PC-3 (cell line): ENCODE results near the gene FOXP1. TPM values are rescaled to one million over a fixed set of nuclear protein-coding genes. Genes with fewer than 3 reads are reported as not detected.
A peak's percentile ranks its signal among the peaks of the same experiment; 100 is the strongest.

Source experiments
- ATAC-seq: fragments of 200-7000 bp; cut with Tn5 transposase; 2 replicates; pipeline ENCODE4 v1.9.1; 2020; ENCODE audit warnings: mild to moderate bottlenecking, moderate library complexity
- BruUV-seq: library from RNA; stranded (reverse); fragments of 400-500 nt; replicated peaks from 2 replicates; lab custom pipeline; 2021; lab: Mats Ljungman, UMichigan
- CTCF ChIA-PET: fragments of 300-600 bp; sonication (Branson Sonifier 250); formaldehyde crosslinking; loops from one replicate; lab custom pipeline; 2022; ENCODE audit warnings: antibody characterized with exemption; lab: Charles Lee
- POLR2A ChIA-PET: fragments of 300-600 bp; sonication (Branson Sonifier 250); formaldehyde crosslinking; loops from one replicate; lab custom pipeline; 2022; ENCODE audit warnings: antibody characterized with exemption; ENCODE audit not compliant: unreplicated experiment; lab: Charles Lee
- DNase-seq: peaks from one replicate; pipeline ENCODE4 v3.0.0-alpha.2; 2015
- H2AFZ ChIP-seq: fragments of 300-600 bp; sonication (generic); 2 replicates; pipeline ENCODE4 v1.6.0; 2016; ENCODE audit warnings: antibody characterized with exemption, low read length
- H3F3A ChIP-seq: fragments of 300-600 bp; sonication (generic); one replicate; pipeline ENCODE4 v1.6.0; 2017; ENCODE audit warnings: antibody characterized with exemption, low read length, control low read depth, mild to moderate bottlenecking; ENCODE audit not compliant: unreplicated experiment
- H3K27ac ChIP-seq: fragments of 300-600 bp; sonication (generic); 2 replicates; pipeline ENCODE4 v1.5.1; 2016; ENCODE audit warnings: mild to moderate bottlenecking, low read length
- H3K27me3 ChIP-seq: fragments of 300-600 bp; sonication (generic); 2 replicates; pipeline ENCODE4 v1.6.1; 2016; ENCODE audit warnings: low read length, mixed read lengths
- H3K36me3 ChIP-seq: fragments of 300-600 bp; sonication (generic); 2 replicates; pipeline ENCODE4 v1.6.1; 2016; ENCODE audit warnings: low read depth, mixed run types, low read length, mixed read lengths
- H3K4me1 ChIP-seq: fragments of 300-600 bp; sonication (generic); 2 replicates; pipeline ENCODE4 v1.5.1; 2016; ENCODE audit warnings: low read length; ENCODE audit not compliant: insufficient read depth
- H3K4me2 ChIP-seq: fragments of 300-600 bp; sonication (generic); 2 replicates; pipeline ENCODE4 v1.6.0; 2016; ENCODE audit warnings: low read length
- H3K4me3 ChIP-seq: fragments of 300-600 bp; sonication (generic); 2 replicates; pipeline ENCODE4 v1.5.1; 2016; ENCODE audit warnings: mild to moderate bottlenecking, low read length, mixed read lengths
- H3K79me2 ChIP-seq: fragments of 300-600 bp; sonication (generic); 2 replicates; pipeline ENCODE4 v1.6.1; 2017; ENCODE audit warnings: low read length, mixed read lengths
- H3K9ac ChIP-seq: fragments of 300-600 bp; sonication (generic); 2 replicates; pipeline ENCODE4 v1.6.0; 2016; ENCODE audit warnings: mild to moderate bottlenecking, low read length
- H3K9me2 ChIP-seq: fragments of 300-600 bp; sonication (generic); replicated peaks from 2 replicates; pipeline ENCODE4 v1.6.1; 2016; ENCODE audit warnings: mixed run types, low read length, mixed read lengths
- H3K9me3 ChIP-seq: fragments of 300-600 bp; sonication (generic); 2 replicates; pipeline ENCODE4 v1.6.1; 2016; ENCODE audit warnings: low read length, mixed read lengths
- H4K20me1 ChIP-seq: fragments of 300-600 bp; sonication (generic); 2 replicates; pipeline ENCODE4 v1.6.1; 2016; ENCODE audit warnings: low read length, mixed read lengths
- EZH2 ChIP-seq: fragments of 300-600 bp; sonication (generic); IDR thresholded peaks from one replicate; pipeline ENCODE4 v1.6.1; 2017; ENCODE audit warnings: antibody characterized with exemption, mild to moderate bottlenecking, low read length; ENCODE audit not compliant: unreplicated experiment
- EZH2phosphoT487 ChIP-seq: fragments of 300-600 bp; sonication (generic); IDR thresholded peaks from 2 replicates; pipeline ENCODE4 v1.6.1; 2018; ENCODE audit warnings: mild to moderate bottlenecking, antibody characterized with exemption, low read length, borderline replicate concordance
- intact Hi-C: fragments of 100-400 bp; cut with micrococcal nuclease; formaldehyde crosslinking; loops from 2 replicates; pipeline ENCODE4 v1.9.0; 2023
- total RNA-seq: library from RNA; depleted of rRNA; stranded (reverse); fragments of >200 nt; gene quantifications from 2 replicates; pipeline ENCODE4 v1.2.3, GENCODE V29; 2014
- TF ChIP-seq, protein P1 (sequence below): fragments of 300-600 bp; sonication (generic); conservative IDR thresholded peaks from 2 replicates; pipeline ENCODE4 v1.5.1; 2017; ENCODE audit warnings: antibody characterized with exemption, low read depth, mild to moderate bottlenecking, low read length

The FOXP1 gene
- total RNA-seq, 1 experiment from 2014 or later: 35.3 TPM

DNA sequence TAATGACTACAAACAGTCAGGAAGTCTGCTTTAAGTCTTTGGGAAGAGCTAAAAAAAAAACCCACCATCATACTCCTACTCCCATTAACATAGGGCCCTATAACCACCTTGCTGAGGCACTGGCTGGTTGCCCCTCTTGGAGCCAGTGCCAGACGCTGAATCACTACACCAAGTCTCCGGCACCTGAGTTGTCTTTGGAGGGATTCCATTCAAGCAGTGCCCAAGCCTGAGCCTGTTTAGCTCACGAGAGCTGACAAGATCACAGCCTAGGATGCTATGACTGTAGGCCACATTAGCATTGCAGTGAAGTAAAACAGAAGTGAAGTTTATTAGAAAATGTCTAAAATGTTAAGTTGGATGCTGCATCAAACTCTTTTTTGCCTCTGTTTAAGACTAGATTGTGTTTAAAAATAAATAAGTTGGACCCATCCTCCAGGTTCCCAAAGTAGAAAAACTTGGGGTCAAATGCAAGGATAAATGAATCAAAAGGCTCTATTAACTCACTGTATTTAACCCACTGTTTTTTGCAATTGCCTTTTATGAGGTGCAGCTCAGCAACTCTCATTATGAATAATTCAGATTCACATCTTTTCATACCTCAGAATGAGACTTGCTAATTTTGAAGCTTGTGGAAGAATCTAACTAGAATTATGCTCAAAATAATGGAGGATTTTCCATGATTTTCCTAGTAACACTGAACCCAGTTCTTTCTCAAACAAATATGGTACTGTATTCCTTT lies 461.9 kb downstream of the FOXP1 start:
- Histone ChIP-seq H3K9me3 (no peaks in the 10 kb centered on the region), H3K9me2 (no peaks in the 10 kb centered on the region), H3K27me3 (no peaks in the 10 kb centered on the region), H3K4me1 (peaks cover 38% of the 10 kb centered on the region), H4K20me1 (no peaks in the 10 kb centered on the region), H3K4me2 (no peak overlapping the region), H3K79me2 (no peaks in the 10 kb centered on the region), H3K4me3 (no peak overlapping the region), H3K9ac (no peak overlapping the region), H3K36me3 (no peaks in the 10 kb centered on the region), H3K27ac (no peak overlapping the region), H3F3A (no peaks in the 10 kb centered on the region), H2AFZ (no peak overlapping the region)
- intact Hi-C loops: no loop called here
- no peak for ATAC-seq
- POLR2A ChIA-PET: no interaction called here
- DNase-seq: no peak
- TF ChIP-seq EZH2: no peak
- no peak for TF ChIP-seq EZH2phosphoT487
- TF ChIP-seq, protein P1, sequence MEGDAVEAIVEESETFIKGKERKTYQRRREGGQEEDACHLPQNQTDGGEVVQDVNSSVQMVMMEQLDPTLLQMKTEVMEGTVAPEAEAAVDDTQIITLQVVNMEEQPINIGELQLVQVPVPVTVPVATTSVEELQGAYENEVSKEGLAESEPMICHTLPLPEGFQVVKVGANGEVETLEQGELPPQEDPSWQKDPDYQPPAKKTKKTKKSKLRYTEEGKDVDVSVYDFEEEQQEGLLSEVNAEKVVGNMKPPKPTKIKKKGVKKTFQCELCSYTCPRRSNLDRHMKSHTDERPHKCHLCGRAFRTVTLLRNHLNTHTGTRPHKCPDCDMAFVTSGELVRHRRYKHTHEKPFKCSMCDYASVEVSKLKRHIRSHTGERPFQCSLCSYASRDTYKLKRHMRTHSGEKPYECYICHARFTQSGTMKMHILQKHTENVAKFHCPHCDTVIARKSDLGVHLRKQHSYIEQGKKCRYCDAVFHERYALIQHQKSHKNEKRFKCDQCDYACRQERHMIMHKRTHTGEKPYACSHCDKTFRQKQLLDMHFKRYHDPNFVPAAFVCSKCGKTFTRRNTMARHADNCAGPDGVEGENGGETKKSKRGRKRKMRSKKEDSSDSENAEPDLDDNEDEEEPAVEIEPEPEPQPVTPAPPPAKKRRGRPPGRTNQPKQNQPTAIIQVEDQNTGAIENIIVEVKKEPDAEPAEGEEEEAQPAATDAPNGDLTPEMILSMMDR: no peak
- CTCF ChIA-PET: no interaction called here
- BruUV-seq: no TSS peak

DNA sequence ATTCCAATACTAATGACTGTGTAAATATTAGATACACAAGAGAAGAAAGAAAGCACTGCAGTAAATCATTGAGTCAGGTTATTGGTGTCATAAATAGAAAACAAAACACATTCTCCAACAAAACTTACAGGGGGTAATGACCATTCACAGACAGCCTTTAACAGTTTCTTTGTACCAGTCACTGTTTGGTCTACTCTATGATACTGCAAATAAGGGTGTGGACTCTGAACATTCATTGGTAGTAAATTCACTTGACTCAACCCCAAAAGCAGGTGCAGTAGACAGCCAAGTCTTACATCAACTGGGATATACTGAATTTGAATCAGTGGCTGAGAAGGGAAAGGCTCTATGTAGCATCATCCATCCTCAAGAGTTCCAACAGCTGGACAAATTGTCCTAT lies 463.5 kb downstream of the FOXP1 start:
- CTCF ChIA-PET: no interaction called here

More for the DNA sequence above, 463.5 kb downstream of the FOXP1 start:
- no peak overlapping the region for H3K9ac ChIP-seq
- H3K4me2 ChIP-seq: 0 out of 2 replicates have a peak overlapping the region, but pooled peaks have one; percentile 5
- TF ChIP-seq, protein P1: no peak
- TF ChIP-seq EZH2phosphoT487: no peak
- TF ChIP-seq EZH2: no peak
- DNase-seq (peak; percentile 57), ATAC-seq (peak; percentile 75)
- no peaks in the 10 kb centered on the region for H3K36me3 ChIP-seq
- H3K27me3 ChIP-seq: no peaks in the 10 kb centered on the region
- H3F3A ChIP-seq: no peaks in the 10 kb centered on the region
- POLR2A ChIA-PET: no interaction called here
- no peak overlapping the region for H2AFZ ChIP-seq
- intact Hi-C loops: loop anchor here (1.0 kb wide), 1 partner anchor 12 kb away; no protein-coding TSS in a partner anchor
- H3K9me3 ChIP-seq: no peaks in the 10 kb centered on the region
- BruUV-seq: no TSS peak
- peaks cover 39% of the 10 kb centered on the region for H3K4me1 ChIP-seq
- no peak overlapping the region for H3K4me3 ChIP-seq
- H3K79me2 ChIP-seq: no peaks in the 10 kb centered on the region
- H3K27ac ChIP-seq: peak overlapping the region; percentile 33
- no peaks in the 10 kb centered on the region for H4K20me1 ChIP-seq
- H3K9me2 ChIP-seq: no peaks in the 10 kb centered on the region
